BJ (cell line): ENCODE measurements around the gene PSMC1. TPM values are rescaled to one million over a fixed set of nuclear protein-coding genes. Genes with fewer than 3 reads are reported as not detected.

Experiments used
- CTCF ChIA-PET: fragments of 350-600 bp; formaldehyde crosslinking; extraction: SDS; loops from one replicate; lab custom pipeline; 2021; ENCODE audit warnings: antibody characterized with exemption, inconsistent platforms; lab: Yijun Ruan, JAX
- POLR2A ChIA-PET: fragments of 300-600 bp; sonication (Branson Sonifier 250); formaldehyde crosslinking; extraction: SDS; loops from one replicate; lab custom pipeline; 2021; ENCODE audit warnings: antibody characterized with exemption; lab: Charles Lee
- DNase-seq: peaks from one replicate; pipeline ENCODE4 v3.0.0-alpha.2; 2011; ENCODE audit warnings: low read depth
- H3K27me3 ChIP-seq: 2 replicates; pipeline ENCODE4 v1.6.0; 2011; ENCODE audit warnings: low read length; ENCODE audit not compliant: control insufficient read depth, insufficient read depth
- H3K36me3 ChIP-seq: 2 replicates; pipeline ENCODE4 v1.5.1; 2011; ENCODE audit warnings: low read length; ENCODE audit not compliant: control insufficient read depth, insufficient read depth
- H3K4me3 ChIP-seq: 2 replicates; pipeline ENCODE4 v1.5.1; 2011; ENCODE audit warnings: low read depth, mild to moderate bottlenecking, control low read depth, low read length
- polyA plus RNA-seq: library from polyadenylated mRNA; depleted of rRNA; stranded (reverse); fragments of >200 nt; gene quantifications from 2 replicates; pipeline ENCODE4 v1.2.3, GENCODE V29; 2011
- TF ChIP-seq, protein P1 (sequence below): IDR thresholded peaks from 2 replicates; pipeline ENCODE4 v1.5.1; 2011; ENCODE audit warnings: low read depth, mild to moderate bottlenecking, control low read depth, inconsistent platforms, low read length, moderate library complexity; ENCODE audit not compliant: insufficient read depth

PSMC1 gene
- polyA plus RNA-seq, 1 experiment, result 102 TPM

GRCh38 chr14:90272523-90272922 is 16.2 kb downstream of the PSMC1 start:
- no peak overlapping the region for H3K4me3 ChIP-seq
- H3K27me3 ChIP-seq, result no peaks in the 10 kb centered on the region
- peaks cover 23% of the 10 kb centered on the region for H3K36me3 ChIP-seq
- ChIA-PET CTCF (interaction anchor here (0.8 kb wide), 1 partner anchor 10 kb away, joined by 3 read pairs; no protein-coding TSS in a partner anchor), POLR2A (no interaction called here)
- TF ChIP-seq, protein P1, sequence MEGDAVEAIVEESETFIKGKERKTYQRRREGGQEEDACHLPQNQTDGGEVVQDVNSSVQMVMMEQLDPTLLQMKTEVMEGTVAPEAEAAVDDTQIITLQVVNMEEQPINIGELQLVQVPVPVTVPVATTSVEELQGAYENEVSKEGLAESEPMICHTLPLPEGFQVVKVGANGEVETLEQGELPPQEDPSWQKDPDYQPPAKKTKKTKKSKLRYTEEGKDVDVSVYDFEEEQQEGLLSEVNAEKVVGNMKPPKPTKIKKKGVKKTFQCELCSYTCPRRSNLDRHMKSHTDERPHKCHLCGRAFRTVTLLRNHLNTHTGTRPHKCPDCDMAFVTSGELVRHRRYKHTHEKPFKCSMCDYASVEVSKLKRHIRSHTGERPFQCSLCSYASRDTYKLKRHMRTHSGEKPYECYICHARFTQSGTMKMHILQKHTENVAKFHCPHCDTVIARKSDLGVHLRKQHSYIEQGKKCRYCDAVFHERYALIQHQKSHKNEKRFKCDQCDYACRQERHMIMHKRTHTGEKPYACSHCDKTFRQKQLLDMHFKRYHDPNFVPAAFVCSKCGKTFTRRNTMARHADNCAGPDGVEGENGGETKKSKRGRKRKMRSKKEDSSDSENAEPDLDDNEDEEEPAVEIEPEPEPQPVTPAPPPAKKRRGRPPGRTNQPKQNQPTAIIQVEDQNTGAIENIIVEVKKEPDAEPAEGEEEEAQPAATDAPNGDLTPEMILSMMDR, result no peak
- no peak for DNase-seq

- Histone ChIP-seq H3K27me3 (no peaks in the 10 kb centered on the region), H3K36me3 (peaks cover 21% of the 10 kb centered on the region), H3K4me3 (no peak overlapping the region)
- TF ChIP-seq, protein P1, result no peak
- ChIA-PET POLR2A (no interaction called here), CTCF (no interaction called here)
- no peak for DNase-seq
Observed at GRCh38 chr14:90273532-90273931, 17.2 kb downstream of the PSMC1 start.

GRCh38 chr14:90274019-90274418 is 17.7 kb downstream of the PSMC1 start:
- TF ChIP-seq, protein P1, result no peak
- no peak for DNase-seq
- Histone ChIP-seq H3K36me3 (peaks cover 21% of the 10 kb centered on the region), H3K4me3 (no peak overlapping the region), H3K27me3 (no peaks in the 10 kb centered on the region)
- POLR2A ChIA-PET, result no interaction called here
- CTCF ChIA-PET, result no interaction called here

- H3K36me3 ChIP-seq, result peaks cover 20% of the 10 kb centered on the region
- no peaks in the 10 kb centered on the region for H3K27me3 ChIP-seq
- ChIA-PET POLR2A (no interaction called here), CTCF (no interaction called here)
- TF ChIP-seq, protein P1, result no peak
- no peak for DNase-seq
- no peak overlapping the region for H3K4me3 ChIP-seq
Observed at GRCh38 chr14:90274808-90275457, 18.6 kb downstream of the PSMC1 start.

GRCh38 chr14:90275458-90275814 is 19.1 kb downstream of the PSMC1 start:
- CTCF ChIA-PET, result no interaction called here
- H3K4me3 ChIP-seq, result no peak overlapping the region
- TF ChIP-seq, protein P1, result no peak
- DNase-seq, result no peak
- peaks cover 18% of the 10 kb centered on the region for H3K36me3 ChIP-seq
- H3K27me3 ChIP-seq, result no peaks in the 10 kb centered on the region
- POLR2A ChIA-PET, result no interaction called here
